22Rv1 (cell line): ENCODE results near the gene USP44.

Experiments used
- CTCF ChIP-seq: fragments of 450-650 bp; IDR thresholded peaks from 2 replicates; pipeline ENCODE4 v1.5.1; 2017; ENCODE audit warnings: mild to moderate bottlenecking
- ZFX ChIP-seq: fragments of 450-650 bp; IDR thresholded peaks from 2 replicates; pipeline ENCODE4 v1.6.1; 2017; ENCODE audit warnings: antibody characterized with exemption, borderline replicate concordance

GRCh38 chr12:95545731-95546490 is 5.4 kb downstream of the USP44 start:
- TF ChIP-seq CTCF: no peak
- no peak for TF ChIP-seq ZFX
